IPS-NIHi11 (cell line): Measurements from ENCODE around the gene TOM1L2.
"Not testable (repeated sequence)": the region's sequence is repeated elsewhere in the genome, so short reads cannot be mapped to it uniquely, and the experiment has no call there.

Source experiments
- DNase-seq: peaks from one replicate; pipeline ENCODE4 v3.0.0; 2012; ENCODE audit warnings: mixed read lengths, low spot score

The TOM1L2 gene

DNA sequence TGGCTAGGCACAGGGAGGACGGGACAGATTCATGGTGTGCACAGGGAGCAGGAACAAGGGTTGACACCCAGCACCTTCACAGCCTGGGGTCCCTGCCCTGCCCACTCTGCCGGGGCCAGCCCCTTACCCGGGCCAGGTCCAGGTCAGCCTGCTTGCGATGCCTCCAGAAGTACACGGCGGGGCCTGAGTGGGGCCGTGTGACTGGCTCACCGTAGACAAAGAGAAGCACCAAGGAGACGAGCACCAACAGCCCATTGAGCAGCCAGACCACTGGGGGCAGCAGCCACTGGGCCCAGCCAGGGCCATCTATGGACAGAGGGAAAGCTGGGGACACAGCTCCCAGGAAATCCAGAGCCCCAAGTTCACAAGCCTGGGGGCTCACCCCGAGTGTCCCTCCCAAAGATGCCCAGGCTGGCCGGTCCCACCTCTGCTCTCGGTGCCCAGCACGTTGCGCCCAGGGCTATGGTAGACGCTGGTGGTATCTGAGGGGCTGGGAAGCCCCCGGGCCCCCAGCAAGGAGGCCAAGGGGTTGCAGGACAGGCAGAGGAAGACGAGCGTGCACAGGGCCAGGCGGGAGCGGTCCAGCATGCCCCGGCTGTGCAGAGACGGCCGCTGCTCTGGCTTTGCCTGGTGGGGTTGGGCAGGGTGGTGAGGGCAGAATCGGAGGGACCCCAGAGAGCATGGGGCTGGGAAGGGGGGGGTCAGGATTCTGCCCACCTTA lies 155.2 kb downstream of the TOM1L2 start:
- DNase-seq, result no peak

DNA sequence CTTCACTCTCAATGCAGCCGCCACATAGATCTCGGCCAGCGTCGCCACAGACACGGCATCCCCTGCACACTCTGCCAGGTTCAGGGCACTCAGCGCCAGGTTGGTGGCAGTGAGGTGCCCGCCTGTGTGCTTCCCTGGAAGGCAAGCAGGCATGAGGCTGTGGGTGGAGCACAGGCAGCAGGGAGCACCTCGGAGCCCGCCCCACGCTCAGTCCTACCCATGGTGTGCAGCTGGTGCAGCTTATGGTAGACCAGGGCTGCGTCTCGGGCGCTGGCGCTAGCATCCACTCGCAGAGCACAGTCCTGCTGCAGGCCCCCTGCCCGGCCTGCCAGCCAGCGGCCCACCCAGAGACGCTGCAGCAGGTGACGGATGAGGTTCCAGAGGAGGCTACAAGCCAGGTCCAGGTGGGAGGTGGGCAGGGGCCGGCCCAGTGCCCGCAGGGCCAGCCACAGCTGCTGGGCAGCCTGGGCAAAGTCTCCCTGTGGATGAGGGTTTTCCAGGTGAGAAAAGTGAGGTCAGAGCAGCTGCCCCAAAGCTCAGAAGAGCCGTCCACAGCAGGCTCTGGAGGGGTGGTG lies 155.9 kb downstream of the TOM1L2 start:
- no peak for DNase-seq

GRCh38 chr17:17815436-17816200 lies 156.6 kb downstream of the TOM1L2 start:
- no peak for DNase-seq

DNA sequence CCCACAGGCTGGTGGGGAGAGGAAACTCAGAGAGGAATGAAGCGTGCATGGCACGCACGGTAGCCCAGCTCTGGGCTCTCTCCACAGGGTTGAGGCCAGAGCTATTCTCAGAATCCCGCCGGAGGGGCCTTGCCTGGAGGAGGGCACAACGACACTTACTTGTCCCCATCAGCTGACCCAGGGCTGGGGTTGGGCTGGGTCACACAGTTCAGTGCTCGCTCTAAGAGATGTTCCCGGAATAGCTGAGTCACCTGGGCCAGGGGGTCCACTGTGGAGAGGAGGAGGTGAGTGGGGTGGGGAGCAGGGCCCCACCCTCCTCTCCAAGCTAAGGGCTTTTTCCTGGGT lies 157.2 kb downstream of the TOM1L2 start:
- DNase-seq, result no peak

- no peak for DNase-seq
Observed at GRCh38 chr17:17814162-17815061, 157.8 kb downstream of the TOM1L2 start.

DNA sequence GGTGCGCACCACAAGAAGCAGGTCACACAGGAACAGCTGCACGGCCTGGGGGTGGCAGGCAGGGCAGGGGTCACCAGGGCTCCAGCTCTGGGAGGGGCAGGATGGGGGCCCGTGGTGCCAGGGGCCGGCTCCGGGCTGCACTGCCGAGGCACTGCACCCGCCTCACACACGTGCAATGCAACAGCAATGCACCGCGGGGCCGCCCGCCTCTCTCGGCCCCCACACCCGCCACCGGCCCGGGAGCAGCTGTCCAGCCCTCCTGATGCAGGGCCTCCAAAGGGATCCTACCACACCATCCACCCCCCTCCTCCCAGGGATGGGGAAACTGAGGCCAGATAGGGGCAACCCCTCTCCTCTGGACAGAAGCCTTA lies 158.5 kb downstream of the TOM1L2 start:
- DNase-seq, result no peak

GRCh38 chr17:17813055-17813724 lies 159.0 kb downstream of the TOM1L2 start:
- no peak for DNase-seq

DNA sequence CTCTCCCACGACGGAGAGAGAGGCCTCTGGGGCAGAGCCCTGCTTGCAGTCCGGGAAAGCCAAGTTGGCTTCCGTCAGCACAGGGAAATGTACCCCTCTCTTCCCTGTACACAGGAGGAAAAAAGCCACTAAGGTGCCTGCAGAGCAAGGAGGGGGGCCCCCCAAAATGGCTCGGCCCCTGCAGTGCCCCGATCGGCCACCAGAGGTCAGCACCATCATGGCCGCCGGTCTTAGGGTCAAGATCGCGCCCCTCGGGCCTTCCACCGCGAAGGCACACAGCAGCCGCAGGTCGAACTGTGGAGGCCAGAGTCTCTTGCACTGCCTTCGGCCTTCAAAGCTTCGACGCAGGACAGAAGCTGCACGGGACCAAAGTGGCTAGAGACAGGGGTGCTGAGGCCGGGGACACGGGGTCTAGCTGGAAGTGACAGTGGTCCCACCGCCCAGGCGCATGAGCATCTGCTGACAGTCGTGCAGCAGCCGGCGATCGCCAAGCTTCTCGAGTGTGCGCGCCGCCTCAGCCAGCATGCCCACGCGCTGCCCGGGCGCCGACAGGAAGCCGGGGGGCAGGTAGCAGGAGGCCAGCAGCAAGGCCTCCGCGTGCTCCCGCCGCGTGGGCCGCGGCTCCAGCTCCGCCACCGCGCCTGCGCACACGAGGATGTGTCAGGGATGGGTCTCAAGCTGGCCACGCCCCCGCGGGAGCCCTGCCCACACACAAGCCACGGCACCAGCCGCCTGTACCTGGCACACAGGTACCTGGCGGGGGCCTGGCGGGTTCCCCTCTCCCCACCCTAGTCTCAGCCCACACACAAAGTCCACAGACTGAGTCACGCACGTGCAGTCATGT lies 159.8 kb downstream of the TOM1L2 start:
- peak; percentile 90 for DNase-seq

DNA sequence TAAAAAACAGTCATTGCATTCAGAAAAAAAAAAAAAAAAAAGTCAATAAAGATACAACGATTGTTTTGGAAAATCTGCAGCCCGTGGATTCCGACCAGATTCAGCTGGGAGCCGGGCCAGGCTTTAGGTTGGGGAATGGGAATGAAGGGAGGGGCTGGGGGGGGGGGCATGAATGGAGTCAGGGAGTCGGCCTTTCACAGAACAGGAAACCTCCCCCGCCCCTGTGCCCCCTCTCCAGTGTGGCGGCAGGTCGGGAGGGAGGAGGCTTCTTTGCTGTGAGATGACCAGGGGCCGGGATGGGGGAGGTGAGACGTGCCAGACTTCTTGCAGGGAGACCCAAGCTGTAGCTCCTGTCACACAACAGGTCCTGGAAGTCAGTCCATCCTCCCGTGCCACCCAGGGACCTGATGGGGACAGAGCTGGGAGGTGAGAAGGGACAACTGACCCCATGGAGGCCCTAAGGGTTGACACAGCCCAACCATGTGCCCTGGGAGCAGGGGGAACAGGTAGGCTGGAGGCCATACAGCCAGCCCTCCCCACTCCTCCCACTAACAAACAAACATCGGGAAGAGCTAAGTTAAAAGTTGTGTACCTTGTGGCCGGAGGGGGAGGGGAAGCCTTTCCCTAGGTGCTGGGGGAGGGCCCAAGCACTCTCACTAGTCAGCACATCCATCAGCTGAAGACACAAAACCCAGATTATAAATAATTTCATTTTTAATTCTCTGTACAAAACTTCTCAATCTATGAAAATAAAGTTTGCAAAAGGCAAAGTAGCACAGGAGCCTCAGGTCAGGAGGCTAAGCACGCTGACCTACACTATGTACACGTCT lies 160.6 kb downstream of the TOM1L2 start:
- DNase-seq, result peak; percentile 55

- no peak for DNase-seq
Observed at GRCh38 chr17:17810895-17811248, 161.3 kb downstream of the TOM1L2 start.

DNA sequence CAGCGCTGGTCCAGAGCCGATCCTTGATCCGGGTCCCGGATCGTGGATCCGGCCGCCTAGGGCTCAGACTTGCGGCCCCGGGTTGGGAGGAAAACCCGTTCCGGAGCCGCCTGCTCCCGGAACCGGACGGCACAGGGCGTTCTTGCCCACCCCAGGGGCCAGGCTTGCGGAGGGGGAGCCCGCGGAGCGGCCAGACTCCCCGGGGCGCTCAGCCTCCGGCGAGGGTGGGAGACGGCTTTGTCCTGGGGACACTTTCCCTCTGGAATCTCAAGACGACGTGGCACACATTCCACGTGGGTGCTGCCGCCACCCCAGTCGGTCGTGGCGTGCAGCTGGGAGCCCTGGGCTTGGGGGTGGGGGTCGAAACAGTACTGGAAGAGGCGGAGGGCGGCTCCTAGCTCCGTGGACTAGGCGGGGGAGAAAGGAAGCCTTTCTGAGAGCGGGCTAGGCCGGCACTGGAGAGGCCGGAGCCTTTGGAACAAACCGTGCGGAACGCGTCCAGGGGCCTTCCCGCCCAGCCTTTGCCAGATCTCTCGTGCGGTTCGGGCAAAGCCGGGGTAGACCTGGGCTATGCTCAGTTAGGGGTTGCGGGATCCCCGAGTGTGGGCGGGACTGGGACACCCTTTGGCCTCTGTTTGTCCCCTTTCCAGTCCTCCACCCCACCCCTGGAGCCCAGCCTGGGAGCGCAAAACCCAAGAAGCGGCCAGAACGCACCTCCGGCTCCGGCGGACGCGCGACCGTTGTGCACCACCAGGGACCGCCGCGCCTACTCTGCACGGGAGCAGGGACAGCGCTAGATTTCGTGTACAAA lies 161.9 kb downstream of the TOM1L2 start:
- DNase-seq, result peak; percentile 91

DNA sequence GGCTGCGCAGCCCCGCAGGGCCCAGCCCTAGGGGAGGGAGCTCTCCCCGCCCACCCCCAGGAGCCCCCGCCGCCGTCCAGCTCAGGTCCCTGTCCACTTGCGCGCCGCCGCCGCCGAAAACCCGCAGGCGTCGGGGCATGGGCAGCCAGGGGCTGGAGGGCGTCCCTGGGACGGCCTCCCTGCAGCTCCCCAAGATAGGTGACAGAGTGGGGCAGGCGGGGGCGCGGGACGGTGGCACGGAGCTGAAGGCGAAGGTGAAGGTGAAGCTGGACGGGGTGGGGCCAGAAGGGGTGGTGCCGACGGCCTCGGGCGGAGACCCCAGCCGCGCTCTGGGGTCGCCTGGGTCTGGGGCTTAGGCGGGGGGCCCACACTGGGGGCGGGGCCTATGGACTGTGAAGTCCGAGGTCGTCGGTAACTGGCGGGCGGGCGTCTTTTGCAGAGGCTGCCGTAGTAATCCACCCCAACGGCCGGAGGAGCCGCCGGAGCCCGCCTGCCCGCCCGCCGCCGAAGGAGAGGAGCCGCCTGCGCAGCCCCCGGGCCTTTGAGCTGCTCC lies 162.6 kb downstream of the TOM1L2 start:
- DNase-seq, result no peak

- no peak for DNase-seq
Observed at GRCh38 chr17:17808706-17809432, 163.3 kb downstream of the TOM1L2 start.

DNA sequence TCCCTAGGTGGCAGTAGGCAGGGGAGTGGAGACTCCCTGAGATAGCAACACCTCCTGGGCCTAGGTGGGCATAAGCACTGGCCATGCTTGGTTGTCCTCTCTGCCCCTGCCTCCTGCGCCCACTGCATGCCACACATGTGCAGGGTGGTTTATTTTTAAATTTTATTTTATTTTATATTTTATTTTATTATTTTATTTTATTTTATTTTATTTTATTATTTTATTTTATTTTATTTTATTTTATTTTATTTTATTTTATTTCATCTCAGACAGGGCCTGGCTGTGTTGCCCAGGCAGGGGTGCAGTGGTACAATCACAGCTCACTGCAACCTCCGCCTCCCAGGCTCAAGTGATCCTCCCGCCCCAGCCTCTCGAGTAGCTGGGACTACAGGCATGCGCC lies 164.0 kb downstream of the TOM1L2 start:
- DNase-seq, result not testable (repeated sequence)

GRCh38 chr17:17807440-17807839 lies 164.8 kb downstream of the TOM1L2 start:
- DNase-seq, result no peak

DNA sequence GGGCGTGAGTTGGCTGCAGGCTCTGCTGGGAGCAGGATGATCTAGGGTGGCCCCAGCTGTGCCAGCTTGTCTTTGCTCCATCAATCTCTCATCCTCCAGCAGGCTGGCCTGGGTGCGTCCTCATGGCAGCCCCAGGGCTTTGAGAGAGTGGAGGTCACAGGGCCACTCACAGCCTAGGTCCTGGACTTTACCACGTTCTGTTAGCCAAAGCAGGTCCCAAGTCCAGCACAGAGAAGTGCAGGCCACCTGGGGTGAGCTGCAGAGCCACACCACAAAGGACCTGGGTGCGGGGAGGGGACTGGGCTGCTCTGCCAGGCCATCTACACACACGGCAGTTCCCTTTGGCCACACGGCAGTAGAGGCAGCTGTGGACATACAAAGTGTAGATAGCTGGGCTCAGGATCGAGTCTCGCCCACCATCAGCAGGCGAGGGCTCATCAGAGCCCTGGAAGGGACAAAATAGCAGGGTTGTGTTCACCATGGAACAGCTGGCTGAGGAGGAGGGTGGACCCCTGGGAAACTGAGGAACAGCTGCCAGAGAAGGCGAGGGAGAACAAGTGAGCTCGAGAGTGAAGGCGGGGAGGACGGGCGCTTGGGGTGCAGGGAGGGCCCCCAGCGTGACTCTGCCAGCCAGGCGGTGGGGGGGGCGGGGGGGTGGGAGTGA lies 165.5 kb downstream of the TOM1L2 start:
- DNase-seq, result no peak

GRCh38 chr17:17806035-17806434 lies 166.2 kb downstream of the TOM1L2 start:
- DNase-seq, result no peak

DNA sequence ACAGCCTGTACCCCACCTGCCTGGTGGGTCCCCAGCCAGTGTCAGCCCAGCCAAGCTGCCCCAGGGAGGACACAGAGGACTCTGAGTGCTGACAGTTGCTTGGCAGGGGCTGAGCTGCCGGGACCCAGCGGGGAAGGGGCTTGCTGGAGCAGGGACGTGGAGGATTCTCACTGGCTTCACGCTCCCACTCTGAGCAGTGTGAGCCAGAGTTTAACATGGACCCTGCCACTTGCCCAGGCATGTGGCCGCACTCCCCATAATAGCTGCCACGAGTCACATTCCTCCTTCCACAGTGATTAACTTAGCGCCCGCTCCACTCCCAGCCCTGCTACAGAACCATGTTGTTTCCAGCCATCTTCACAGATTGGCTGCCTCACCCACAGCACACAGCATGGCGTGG lies 166.6 kb downstream of the TOM1L2 start:
- no peak for DNase-seq
